CD8-positive, alpha-beta memory T cell (primary cell): Measurements from ENCODE around the gene ERGIC1. TPM values are rescaled to one million over a fixed set of nuclear protein-coding genes. Genes with fewer than 3 reads are reported as not detected.

ENCODE experiments used
- CTCF ChIA-PET: fragments of 350-600 bp; sonication (Branson Sonifier 250); formaldehyde crosslinking; loops from one replicate; lab custom pipeline; 2021; ENCODE audit warnings: antibody characterized with exemption; lab: Charles Lee
- POLR2A ChIA-PET: fragments of 350-600 bp; sonication (Branson Sonifier 250); formaldehyde crosslinking; loops from one replicate; lab custom pipeline; 2021; ENCODE audit warnings: antibody characterized with exemption; lab: Charles Lee
- DNase-seq, 5 donors: peaks; one replicate each; pipeline versions ENCODE4 v3.0.0 to v3.0.0-alpha.2; 2020 to 2022; ENCODE audit warnings: mixed read lengths in 1 of 5
- H3K27ac ChIP-seq: one replicate; pipeline ENCODE4 v1.7.0; 2013; ENCODE audit warnings: low read depth, mild to moderate bottlenecking, low read length, moderate library complexity
- H3K27me3 ChIP-seq: 2 replicates; pipeline ENCODE4 v1.7.0; 2013; ENCODE audit warnings: low read length, mild to moderate bottlenecking; ENCODE audit not compliant: insufficient read depth, poor library complexity, severe bottlenecking
- H3K36me3 ChIP-seq: 2 replicates; pipeline ENCODE4 v1.7.0; 2013; ENCODE audit warnings: mild to moderate bottlenecking, low read length, moderate library complexity; ENCODE audit not compliant: insufficient read depth
- H3K4me1 ChIP-seq: 2 replicates; pipeline ENCODE4 v1.7.0; 2013; ENCODE audit warnings: mild to moderate bottlenecking, low read length, moderate library complexity; ENCODE audit not compliant: insufficient read depth
- H3K4me3 ChIP-seq: 2 replicates; pipeline ENCODE4 v1.7.0; 2013; ENCODE audit warnings: mild to moderate bottlenecking, low read length
- H3K9me3 ChIP-seq: 2 replicates; pipeline ENCODE4 v1.7.0; 2013; ENCODE audit warnings: mild to moderate bottlenecking, low read length
- H3K27ac Mint-ChIP-seq, 8 donors: one replicate each; pipeline ENCODE4 v1.8.0; 2020 to 2021; ENCODE audit warnings: mixed read lengths in 8 of 8, mild to moderate bottlenecking in 6 of 8, inconsistent platforms in 3 of 8, moderate library complexity in 3 of 8
- H3K27me3 Mint-ChIP-seq, 2 donors: one replicate each; pipeline ENCODE4 v1.8.0; 2020 to 2021; ENCODE audit warnings: mixed read lengths in 2 of 2, mild to moderate bottlenecking in 1 of 2, moderate library complexity in 1 of 2
- H3K36me3 Mint-ChIP-seq, 3 donors: one replicate each; pipeline ENCODE4 v1.8.0; 2020 to 2021; ENCODE audit warnings: mixed read lengths in 3 of 3, inconsistent platforms in 1 of 3, mild to moderate bottlenecking in 1 of 3
- H3K4me1 Mint-ChIP-seq, 3 donors: one replicate each; pipeline ENCODE4 v1.8.0; 2020 to 2021; ENCODE audit warnings: mixed read lengths in 3 of 3, inconsistent platforms in 1 of 3, mild to moderate bottlenecking in 1 of 3
- H3K4me3 Mint-ChIP-seq, 7 donors: one replicate each; pipeline ENCODE4 v1.8.0; 2020 to 2021; ENCODE audit warnings: mixed read lengths in 7 of 7, mild to moderate bottlenecking in 6 of 7, moderate library complexity in 4 of 7, inconsistent platforms in 2 of 7
- H3K9me3 Mint-ChIP-seq, 5 donors: one replicate each; pipeline ENCODE4 v1.8.0; 2020 to 2022; ENCODE audit warnings: mixed read lengths in 5 of 5, mild to moderate bottlenecking in 3 of 5, moderate library complexity in 2 of 5, inconsistent platforms in 1 of 5
- polyA plus RNA-seq: library from polyadenylated mRNA; unstranded; fragments of 300-500 nt; fragmentation: Illumina TruSeq; gene quantifications from one replicate; pipeline ENCODE4 v1.2.3, GENCODE V29; 2021
- total RNA-seq, 2 experiments: library from RNA; stranded (reverse); gene quantifications; one replicate each; pipeline ENCODE4 v1.2.3, GENCODE V29; 2021

The ERGIC1 gene
- total and polyA plus RNA-seq, 3 experiments from 2014 or later: 25.9 to 39.9 (median 39.7) TPM

- peaks cover 39 to 58% (median 57%) of the 10 kb centered on the region in 3 donors for H3K4me1 Mint-ChIP-seq
- no peaks in the 10 kb centered on the region for H3K9me3 Mint-ChIP-seq
- Histone ChIP-seq H3K4me3 (no peak overlapping the region), H3K27me3 (no peaks in the 10 kb centered on the region), H3K36me3 (no peaks in the 10 kb centered on the region), H3K27ac (peak overlapping the region; percentile 24), H3K4me1 (peaks cover 34% of the 10 kb centered on the region), H3K9me3 (no peaks in the 10 kb centered on the region)
- H3K4me3 Mint-ChIP-seq: peak overlapping the region in 5 of 7 donors; percentile 19 to 69 (median 41)
- DNase-seq: peak in 4 of 5 donors; percentile 22 to 64 (median 52)
- H3K36me3 Mint-ChIP-seq: peaks cover 4 to 18% (median 5%) of the 10 kb centered on the region in 3 donors
- peak overlapping the region; percentile 61 to 98 (median 92) for H3K27ac Mint-ChIP-seq
- POLR2A ChIA-PET: no interaction called here
- CTCF ChIA-PET: interaction anchor here (2.3 kb wide), 1 partner anchor 82 kb away, joined by 6 read pairs; no protein-coding TSS in a partner anchor
- no peaks in the 10 kb centered on the region for H3K27me3 Mint-ChIP-seq
These were observed 20.4 kb downstream of the ERGIC1 start for GRCh38 chr5:172854451-172854871.

GRCh38 chr5:172854971-172855370 is 20.9 kb downstream of the ERGIC1 start:
- H3K27ac ChIP-seq: no peak overlapping the region
- peak overlapping the region in 7 of 8 donors; percentile 28 to 97 (median 92) for H3K27ac Mint-ChIP-seq
- no peak overlapping the region for H3K4me3 ChIP-seq
- DNase-seq: no peak
- no peaks in the 10 kb centered on the region for H3K27me3 ChIP-seq
- no peaks in the 10 kb centered on the region for H3K9me3 Mint-ChIP-seq
- POLR2A ChIA-PET: no interaction called here
- H3K4me1 Mint-ChIP-seq: peaks cover 37 to 56% (median 54%) of the 10 kb centered on the region in 3 donors
- no peaks in the 10 kb centered on the region for H3K36me3 ChIP-seq
- peaks cover 4 to 18% (median 5%) of the 10 kb centered on the region in 3 donors for H3K36me3 Mint-ChIP-seq
- CTCF ChIA-PET: interaction anchor here (2.3 kb wide), 1 partner anchor 83 kb away, joined by 6 read pairs; no protein-coding TSS in a partner anchor
- H3K4me1 ChIP-seq: peaks cover 30% of the 10 kb centered on the region
- no peaks in the 10 kb centered on the region for H3K27me3 Mint-ChIP-seq
- no peaks in the 10 kb centered on the region for H3K9me3 ChIP-seq
- peak overlapping the region in 1 of 7 donors; percentile 69 for H3K4me3 Mint-ChIP-seq

GRCh38 chr5:172855597-172856292 is 21.7 kb downstream of the ERGIC1 start:
- H3K27me3 Mint-ChIP-seq: no peaks in the 10 kb centered on the region
- POLR2A ChIA-PET: no interaction called here
- H3K4me1 ChIP-seq: peaks cover 30% of the 10 kb centered on the region
- H3K27ac ChIP-seq: no peak overlapping the region
- H3K4me3 Mint-ChIP-seq: no peak overlapping the region
- H3K4me1 Mint-ChIP-seq: peaks cover 43 to 60% (median 58%) of the 10 kb centered on the region in 3 donors
- peaks cover 4 to 17% (median 5%) of the 10 kb centered on the region in 3 donors for H3K36me3 Mint-ChIP-seq
- H3K27me3 ChIP-seq: no peaks in the 10 kb centered on the region
- no peak for DNase-seq
- no peaks in the 10 kb centered on the region for H3K36me3 ChIP-seq
- no peaks in the 10 kb centered on the region for H3K9me3 Mint-ChIP-seq
- H3K27ac Mint-ChIP-seq: peak overlapping the region in 6 of 8 donors; percentile 28 to 97 (median 90)
- no peak overlapping the region for H3K4me3 ChIP-seq
- CTCF ChIA-PET: interaction anchor here (2.3 kb wide), 1 partner anchor 83 kb away, joined by 6 read pairs; no protein-coding TSS in a partner anchor
- no peaks in the 10 kb centered on the region for H3K9me3 ChIP-seq

GRCh38 chr5:172856336-172856735 is 22.3 kb downstream of the ERGIC1 start:
- H3K4me1 Mint-ChIP-seq: peaks cover 49 to 66% (median 60%) of the 10 kb centered on the region in 3 donors
- DNase-seq: no peak
- peaks cover 4 to 17% (median 5%) of the 10 kb centered on the region in 3 donors for H3K36me3 Mint-ChIP-seq
- H3K36me3 ChIP-seq: no peaks in the 10 kb centered on the region
- H3K9me3 ChIP-seq: no peaks in the 10 kb centered on the region
- H3K27me3 ChIP-seq: no peaks in the 10 kb centered on the region
- no peak overlapping the region for H3K4me3 ChIP-seq
- H3K27ac ChIP-seq: no peak overlapping the region
- no peaks in the 10 kb centered on the region for H3K27me3 Mint-ChIP-seq
- ChIA-PET POLR2A (no interaction called here), CTCF (no interaction called here)
- no peak overlapping the region for H3K4me3 Mint-ChIP-seq
- H3K27ac Mint-ChIP-seq: peak overlapping the region in 6 of 8 donors; percentile 4 to 95 (median 38)
- H3K4me1 ChIP-seq: peaks cover 30% of the 10 kb centered on the region
- no peaks in the 10 kb centered on the region for H3K9me3 Mint-ChIP-seq

- H3K4me3 Mint-ChIP-seq: no peak overlapping the region
- ChIA-PET POLR2A (no interaction called here), CTCF (no interaction called here)
- H3K9me3 Mint-ChIP-seq: no peaks in the 10 kb centered on the region
- H3K9me3 ChIP-seq: no peaks in the 10 kb centered on the region
- H3K27me3 ChIP-seq: no peaks in the 10 kb centered on the region
- H3K4me1 Mint-ChIP-seq: peaks cover 51 to 66% (median 58%) of the 10 kb centered on the region in 3 donors
- H3K4me3 ChIP-seq: no peak overlapping the region
- H3K36me3 ChIP-seq: no peaks in the 10 kb centered on the region
- H3K27me3 Mint-ChIP-seq: no peaks in the 10 kb centered on the region
- peaks cover 20% of the 10 kb centered on the region for H3K4me1 ChIP-seq
- DNase-seq: no peak
- peaks cover 4 to 20% (median 7%) of the 10 kb centered on the region in 3 donors for H3K36me3 Mint-ChIP-seq
- no peak overlapping the region for H3K27ac ChIP-seq
- H3K27ac Mint-ChIP-seq: peak overlapping the region in 4 of 8 donors; percentile 9 to 74 (median 38)
These were observed 23.9 kb downstream of the ERGIC1 start for GRCh38 chr5:172857982-172858381.

- ChIA-PET POLR2A (no interaction called here), CTCF (no interaction called here)
- H3K36me3 ChIP-seq: no peaks in the 10 kb centered on the region
- Mint-ChIP-seq H3K36me3 (peaks cover 4 to 23% (median 7%) of the 10 kb centered on the region in 3 donors), H3K4me3 (no peak overlapping the region), H3K9me3 (no peaks in the 10 kb centered on the region), H3K4me1 (peaks cover 47 to 64% (median 56%) of the 10 kb centered on the region in 3 donors), H3K27ac (peak overlapping the region in 2 of 8 donors; percentile 74 to 86), H3K27me3 (no peaks in the 10 kb centered on the region)
- H3K27me3 ChIP-seq: no peaks in the 10 kb centered on the region
- no peak overlapping the region for H3K27ac ChIP-seq
- peaks cover 15% of the 10 kb centered on the region for H3K4me1 ChIP-seq
- no peak for DNase-seq
- H3K9me3 ChIP-seq: no peaks in the 10 kb centered on the region
- H3K4me3 ChIP-seq: no peak overlapping the region
These were observed 24.5 kb downstream of the ERGIC1 start for GRCh38 chr5:172858511-172858989.

GRCh38 chr5:172858990-172859811 is 25.1 kb downstream of the ERGIC1 start:
- H3K27ac ChIP-seq: no peak overlapping the region
- H3K9me3 ChIP-seq: no peaks in the 10 kb centered on the region
- Mint-ChIP-seq H3K27me3 (no peaks in the 10 kb centered on the region), H3K4me3 (no peak overlapping the region), H3K9me3 (no peaks in the 10 kb centered on the region), H3K4me1 (peaks cover 41 to 61% (median 51%) of the 10 kb centered on the region in 3 donors), H3K27ac (peak overlapping the region in 4 of 8 donors; percentile 73 to 86 (median 86)), H3K36me3 (peaks cover 4 to 25% (median 7%) of the 10 kb centered on the region in 3 donors)
- ChIA-PET POLR2A (no interaction called here), CTCF (interaction anchor here (1.3 to 2.1 kb wide), 3 partner anchors 82 to 145 kb away, joined by 3 to 8 read pairs (median 3); partner anchors contain the start of gene DUSP1)
- no peaks in the 10 kb centered on the region for H3K36me3 ChIP-seq
- no peak for DNase-seq
- peaks cover 8% of the 10 kb centered on the region for H3K4me1 ChIP-seq
- H3K4me3 ChIP-seq: no peak overlapping the region
- H3K27me3 ChIP-seq: no peaks in the 10 kb centered on the region
